Right ventricle myocardium inferior (tissue), 1 donor: ENCODE data around the gene STAMBPL1. TPM values are rescaled to one million over a fixed set of nuclear protein-coding genes. Genes with fewer than 3 reads are reported as not detected.
"Not testable (repeated sequence)": the region's sequence is repeated elsewhere in the genome, so short reads cannot be mapped to it uniquely, and the experiment has no call there.

Source experiments
- ATAC-seq: fragments of 200-7000 bp; cut with Tn5 transposase; one replicate; pipeline ENCODE4 v1.9.1; 2020; ENCODE audit warnings: mild to moderate bottlenecking, moderate library complexity
- DNase-seq: peaks from one replicate; pipeline ENCODE4 v3.0.0; 2021; ENCODE audit errors: missing footprints
- intact Hi-C: fragments of 100-400 bp; cut with DNase I; formaldehyde crosslinking; loops from one replicate; pipeline ENCODE4 v1.11.0; 2022
- long read RNA-seq: library from polyadenylated mRNA; unstranded; transcript quantifications from one replicate; pipeline ENCODE4 v2.0.0, GENCODE V29; 2021
- total RNA-seq: library from RNA; stranded (reverse); fragmentation: NEBNext Ultra II Directional; extraction: Animal tissue kit (Norgen Biotek cat#: 25700); gene quantifications from one replicate; pipeline ENCODE4 v1.2.1, GENCODE V29; 2021
- donor health status: DM: no; HTN: yes; CAD: no; lungs with severe emphysema.

The STAMBPL1 gene
- 2.0 TPM for total RNA-seq
- long read RNA-seq, partial matches to known transcripts, result 0 of 2 reads
- long read RNA-seq, other reads (novel, unspliced or antisense), result 1 of 2 reads

- intact Hi-C loops, result loop anchor here (5.0 kb wide), 2 partner anchors 42 to 108 kb away; no protein-coding TSS in a partner anchor
- DNase-seq (no peak), ATAC-seq (peak; percentile 67)
These were observed at the start of gene STAMBPL1 for GRCh38 chr10:88879534-88880281. TSS of gene STAMBPL1 (plus strand) at chr10:88880245. CDS start at chr10:88901709, 21,464 bp downstream.

GRCh38 chr10:88830643-88831268 lies 49.3 kb upstream of the STAMBPL1 start:
- no peak for ATAC-seq
- no peak for DNase-seq
- intact Hi-C loops, result no loop called here

- DNase-seq (no peak), ATAC-seq (no peak)
- intact Hi-C loops, result no loop called here
These were observed 48.3 kb upstream of the STAMBPL1 start for GRCh38 chr10:88831709-88832108.

GRCh38 chr10:88832376-88832775 lies 47.7 kb upstream of the STAMBPL1 start:
- DNase-seq, result no peak
- intact Hi-C loops, result no loop called here

GRCh38 chr10:88833156-88833555 lies 46.9 kb upstream of the STAMBPL1 start:
- DNase-seq (no peak), ATAC-seq (no peak)
- intact Hi-C loops, result no loop called here

More at GRCh38 chr10:88832376-88832775, 47.7 kb upstream of the STAMBPL1 start:
- ATAC-seq, result no peak

- DNase-seq (no peak), ATAC-seq (no peak)
- intact Hi-C loops, result no loop called here
These were observed 46.3 kb upstream of the STAMBPL1 start for GRCh38 chr10:88833723-88834122.

GRCh38 chr10:88835096-88835909 lies 44.7 kb upstream of the STAMBPL1 start:
- peak; percentile 83 for DNase-seq
- intact Hi-C loops, result loop anchor here (1.0 to 5.0 kb wide), 4 partner anchors 47 to 382 kb away; partner anchors contain the start of gene STAMBPL1
- ATAC-seq, result peak; percentile 94

- intact Hi-C loops, result loop anchor here (1.0 to 5.0 kb wide), 4 partner anchors 46 to 381 kb away; partner anchors contain the start of gene STAMBPL1
- DNase-seq (no peak), ATAC-seq (no peak)
These were observed 44.2 kb upstream of the STAMBPL1 start for GRCh38 chr10:88835910-88836221.

- intact Hi-C loops, result loop anchor here (5.0 kb wide), 3 partner anchors 45 to 380 kb away; partner anchors contain the start of gene STAMBPL1
- not testable (repeated sequence) for ATAC-seq
These were observed 42.4 kb upstream of the STAMBPL1 start for GRCh38 chr10:88837632-88838031.

GRCh38 chr10:88838766-88839350 lies 41.2 kb upstream of the STAMBPL1 start:
- ATAC-seq, result no peak
- DNase-seq, result no peak
- intact Hi-C loops, result loop anchor here (5.0 kb wide), 3 partner anchors 43 to 378 kb away; partner anchors contain the start of gene STAMBPL1

More at GRCh38 chr10:88837632-88838031, 42.4 kb upstream of the STAMBPL1 start:
- not testable (repeated sequence) for DNase-seq

- ATAC-seq, result no peak
- intact Hi-C loops, result no loop called here
- no peak for DNase-seq
These were observed 39.9 kb upstream of the STAMBPL1 start for GRCh38 chr10:88840104-88840503.

GRCh38 chr10:88840881-88841280 lies 39.2 kb upstream of the STAMBPL1 start:
- ATAC-seq (no peak), DNase-seq (no peak)
- intact Hi-C loops, result no loop called here

GRCh38 chr10:88841316-88842111 lies 38.5 kb upstream of the STAMBPL1 start:
- ATAC-seq (no peak), DNase-seq (no peak)
- intact Hi-C loops, result no loop called here

- ATAC-seq, result no peak
- intact Hi-C loops, result no loop called here
- DNase-seq, result no peak
These were observed 36.9 kb upstream of the STAMBPL1 start for GRCh38 chr10:88843171-88843570.

GRCh38 chr10:88848499-88848898 lies 31.5 kb upstream of the STAMBPL1 start:
- intact Hi-C loops, result no loop called here
- ATAC-seq, result no peak
- DNase-seq, result no peak

GRCh38 chr10:88849234-88849633 lies 30.8 kb upstream of the STAMBPL1 start:
- DNase-seq, result no peak
- intact Hi-C loops, result no loop called here
- no peak for ATAC-seq

- intact Hi-C loops, result no loop called here
- ATAC-seq (no peak), DNase-seq (no peak)
These were observed 29.3 kb upstream of the STAMBPL1 start for GRCh38 chr10:88850712-88851111.

GRCh38 chr10:88851706-88852105 lies 28.3 kb upstream of the STAMBPL1 start, which contains the start of gene ANKRD22:
TSS of gene ANKRD22 (minus strand) at chr10:88851844. CDS start at chr10:88851607, 237 bp downstream.
- DNase-seq (peak; percentile 45), ATAC-seq (peak; percentile 71)
- intact Hi-C loops, result no loop called here
